H9 (cell line): ENCODE results near the gene ALDH6A1. TPM values are rescaled to one million over a fixed set of nuclear protein-coding genes. Genes with fewer than 3 reads are reported as not detected.

ENCODE experiments used
- DNase-seq: peaks from one replicate; pipeline ENCODE4 v3.0.0-alpha.2; 2017
- H2AFZ ChIP-seq: one replicate; pipeline ENCODE4 v1.6.1; 2013; ENCODE audit warnings: mild to moderate bottlenecking, low read length, control low read depth, moderate library complexity
- H2AK5ac ChIP-seq: 2 replicates; pipeline ENCODE4 v1.6.1; 2013; ENCODE audit warnings: low read length, control low read depth, mixed read lengths; ENCODE audit not compliant: insufficient read length
- H2BK120ac ChIP-seq: one replicate; pipeline ENCODE4 v1.6.1; 2013; ENCODE audit warnings: low read depth, mild to moderate bottlenecking, low read length, control low read depth, inconsistent platforms; ENCODE audit not compliant: poor library complexity, severe bottlenecking
- H2BK12ac ChIP-seq: 2 replicates; pipeline ENCODE4 v1.6.1; 2013; ENCODE audit warnings: low read length, control low read depth, mixed read lengths, low read depth; ENCODE audit not compliant: insufficient read length
- H2BK15ac ChIP-seq: 2 replicates; pipeline ENCODE4 v1.6.1; 2013; ENCODE audit warnings: low read depth, low read length, control low read depth
- H2BK20ac ChIP-seq: one replicate; pipeline ENCODE4 v1.6.1; 2013; ENCODE audit warnings: low read depth, mild to moderate bottlenecking, low read length, control low read depth, inconsistent platforms; ENCODE audit not compliant: poor library complexity, severe bottlenecking
- H2BK5ac ChIP-seq: 2 replicates; pipeline ENCODE4 v1.6.1; 2013; ENCODE audit warnings: low read length, control low read depth, mixed read lengths; ENCODE audit not compliant: insufficient read length
- H3K14ac ChIP-seq: 2 replicates; pipeline ENCODE4 v1.6.1; 2013; ENCODE audit warnings: low read length, control low read depth; ENCODE audit not compliant: insufficient read depth
- H3K18ac ChIP-seq: 2 replicates; pipeline ENCODE4 v1.6.1; 2013; ENCODE audit warnings: low read depth, mild to moderate bottlenecking, mixed read lengths, low read length, control low read depth; ENCODE audit not compliant: insufficient read length
- H3K23ac ChIP-seq: 2 replicates; pipeline ENCODE4 v1.6.1; 2013; ENCODE audit warnings: low read length, control low read depth, mixed read lengths, low read depth; ENCODE audit not compliant: insufficient read length
- H3K23me2 ChIP-seq: 2 replicates; pipeline ENCODE4 v1.6.1; 2013; ENCODE audit warnings: low read depth, mild to moderate bottlenecking, mixed read lengths, low read length, control low read depth; ENCODE audit not compliant: insufficient read length, poor library complexity, severe bottlenecking
- H3K27ac ChIP-seq: 2 replicates; pipeline ENCODE4 v1.5.1; 2013; ENCODE audit warnings: low read length, control low read depth, mixed read lengths, low read depth; ENCODE audit not compliant: insufficient read length
- H3K27me3 ChIP-seq: 2 replicates; pipeline ENCODE4 v1.6.1; 2013; ENCODE audit warnings: low read length, control low read depth, inconsistent platforms; ENCODE audit not compliant: insufficient read depth
- H3K4ac ChIP-seq: 2 replicates; pipeline ENCODE4 v1.6.1; 2013; ENCODE audit warnings: low read depth, mild to moderate bottlenecking, control low read depth, inconsistent platforms, low read length, moderate library complexity
- H3K4me1 ChIP-seq: 2 replicates; pipeline ENCODE4 v1.6.1; 2013; ENCODE audit warnings: low read length, control low read depth, inconsistent platforms; ENCODE audit not compliant: insufficient read depth
- H3K4me2 ChIP-seq: 2 replicates; pipeline ENCODE4 v1.6.1; 2013; ENCODE audit warnings: low read length, control low read depth, mixed read lengths; ENCODE audit not compliant: insufficient read length, insufficient read depth
- H3K56ac ChIP-seq: 2 replicates; pipeline ENCODE4 v1.6.1; 2013; ENCODE audit warnings: low read depth, mild to moderate bottlenecking, mixed read lengths, low read length, control low read depth; ENCODE audit not compliant: insufficient read length
- H3K79me1 ChIP-seq: 2 replicates; pipeline ENCODE4 v1.6.1; 2013; ENCODE audit warnings: low read depth, mild to moderate bottlenecking, moderate library complexity, low read length, control low read depth, inconsistent platforms; ENCODE audit not compliant: insufficient read depth, poor library complexity, severe bottlenecking
- H3K79me2 ChIP-seq: 2 replicates; pipeline ENCODE4 v1.6.1; 2013; ENCODE audit warnings: low read length, control low read depth, inconsistent platforms; ENCODE audit not compliant: insufficient read depth
- H3K9ac ChIP-seq: 2 replicates; pipeline ENCODE4 v1.6.1; 2013; ENCODE audit warnings: low read length, control low read depth, mixed read lengths; ENCODE audit not compliant: insufficient read length; ENCODE audit errors: extremely low read depth
- H3K9me3 ChIP-seq: one replicate; pipeline ENCODE4 v1.6.1; 2013; ENCODE audit warnings: low read depth, low read length, inconsistent platforms; ENCODE audit not compliant: control insufficient read depth
- H3T11ph ChIP-seq: one replicate; pipeline ENCODE4 v1.6.1; 2013; ENCODE audit warnings: mild to moderate bottlenecking, low read length, control low read depth, inconsistent platforms
- H4K20me1 ChIP-seq: one replicate; pipeline ENCODE4 v1.6.1; 2013; ENCODE audit not compliant: control insufficient read depth, insufficient read length, insufficient read depth
- H4K5ac ChIP-seq: 2 replicates; pipeline ENCODE4 v1.6.1; 2013; ENCODE audit warnings: low read depth, mild to moderate bottlenecking, mixed read lengths, low read length, control low read depth; ENCODE audit not compliant: insufficient read length
- H4K8ac ChIP-seq: replicated peaks from 2 replicates; pipeline ENCODE4 v1.6.1; 2013; ENCODE audit warnings: low read length, control low read depth, mixed read lengths, low read depth; ENCODE audit not compliant: insufficient read length
- H4K91ac ChIP-seq: 2 replicates; pipeline ENCODE4 v1.6.1; 2013; ENCODE audit warnings: low read depth, mild to moderate bottlenecking, moderate library complexity, mixed read lengths, low read length, control low read depth; ENCODE audit not compliant: insufficient read length
- H3K27ac Mint-ChIP-seq, 3 experiments: 2 replicates in 2 of 3; 3 replicates in 1 of 3; pipeline ENCODE4 v1.8.0; 2020 to 2021; ENCODE audit warnings: mixed read lengths in 3 of 3, mild to moderate bottlenecking in 1 of 3, moderate library complexity in 1 of 3
- H3K27me3 Mint-ChIP-seq: 2 replicates; pipeline ENCODE4 v1.8.0; 2021; ENCODE audit warnings: low read depth, mild to moderate bottlenecking, moderate library complexity, mixed read lengths
- H3K36me3 Mint-ChIP-seq, 3 experiments: 2 replicates in 2 of 3; 3 replicates in 1 of 3; pipeline ENCODE4 v1.8.0; 2020 to 2021; ENCODE audit warnings: low read depth in 3 of 3, mixed read lengths in 3 of 3; ENCODE audit not compliant: insufficient read depth in 1 of 3
- H3K4me1 Mint-ChIP-seq, 2 experiments: 2 replicates each; pipeline ENCODE4 v1.8.0; 2020; ENCODE audit warnings: mixed read lengths in 2 of 2
- H3K4me3 Mint-ChIP-seq, 2 experiments: 2 replicates in 1 of 2; 3 replicates in 1 of 2; pipeline ENCODE4 v1.8.0; 2020 to 2021; ENCODE audit warnings: mild to moderate bottlenecking in 2 of 2, mixed read lengths in 2 of 2, moderate library complexity in 1 of 2
- H3K9me3 Mint-ChIP-seq, 2 experiments: 2 replicates in 1 of 2; 3 replicates in 1 of 2; pipeline ENCODE4 v1.8.0; 2020; ENCODE audit warnings: mild to moderate bottlenecking in 2 of 2, mixed read lengths in 2 of 2, moderate library complexity in 1 of 2
- total RNA-seq: library from RNA; stranded (reverse); gene quantifications from 2 replicates; pipeline ENCODE4 v1.2.1, GENCODE V29; 2021
- TF ChIP-seq, protein P1 (sequence below): fragments of 200-600 bp; sonication (generic); conservative IDR thresholded peaks from 3 replicates; pipeline ENCODE4 v1.8.0; 2021; ENCODE audit warnings: antibody characterized with exemption, mild to moderate bottlenecking

ALDH6A1 gene
- total RNA-seq, 1 experiment from 2014 or later = 37.8 TPM

GRCh38 chr14:74015963-74016362 lies 68.3 kb downstream of the ALDH6A1 start:
- Histone ChIP-seq H3K4ac (no peak overlapping the region), H4K20me1 (no peaks in the 10 kb centered on the region), H3K79me2 (no peaks in the 10 kb centered on the region), H3T11ph (no peak overlapping the region), H3K27me3 (no peaks in the 10 kb centered on the region), H4K8ac (no peak overlapping the region), H4K5ac (no peak overlapping the region), H2BK20ac (no peak overlapping the region), H2BK12ac (no peak overlapping the region), H2AK5ac (no peak overlapping the region), H3K23me2 (peaks cover 11% of the 10 kb centered on the region), H2BK120ac (no peak overlapping the region), H3K9me3 (no peaks in the 10 kb centered on the region), H3K18ac (no peak overlapping the region), H4K91ac (no peak overlapping the region), H3K27ac (no peak overlapping the region), H3K4me1 (no peaks in the 10 kb centered on the region), H3K56ac (no peak overlapping the region), H3K9ac (no peak overlapping the region), H3K4me2 (no peak overlapping the region), H2BK5ac (no peak overlapping the region), H3K23ac (no peak overlapping the region), H2AFZ (no peak overlapping the region), H2BK15ac (no peak overlapping the region), H3K14ac (no peak overlapping the region), H3K79me1 (no peaks in the 10 kb centered on the region)
- Mint-ChIP-seq H3K4me1 (peaks cover 9 to 10% of the 10 kb centered on the region in 2 experiments), H3K36me3 (peaks cover 0 to 8% (median 0%) of the 10 kb centered on the region in 3 experiments; a peak in 2 of 7 replicates), H3K4me3 (no peak overlapping the region), H3K27me3 (no peaks in the 10 kb centered on the region; the same call in 1 of the 2 replicates), H3K27ac (no peak overlapping the region), H3K9me3 (no peaks in the 10 kb centered on the region)
- no peak for DNase-seq
- TF ChIP-seq, protein P1, sequence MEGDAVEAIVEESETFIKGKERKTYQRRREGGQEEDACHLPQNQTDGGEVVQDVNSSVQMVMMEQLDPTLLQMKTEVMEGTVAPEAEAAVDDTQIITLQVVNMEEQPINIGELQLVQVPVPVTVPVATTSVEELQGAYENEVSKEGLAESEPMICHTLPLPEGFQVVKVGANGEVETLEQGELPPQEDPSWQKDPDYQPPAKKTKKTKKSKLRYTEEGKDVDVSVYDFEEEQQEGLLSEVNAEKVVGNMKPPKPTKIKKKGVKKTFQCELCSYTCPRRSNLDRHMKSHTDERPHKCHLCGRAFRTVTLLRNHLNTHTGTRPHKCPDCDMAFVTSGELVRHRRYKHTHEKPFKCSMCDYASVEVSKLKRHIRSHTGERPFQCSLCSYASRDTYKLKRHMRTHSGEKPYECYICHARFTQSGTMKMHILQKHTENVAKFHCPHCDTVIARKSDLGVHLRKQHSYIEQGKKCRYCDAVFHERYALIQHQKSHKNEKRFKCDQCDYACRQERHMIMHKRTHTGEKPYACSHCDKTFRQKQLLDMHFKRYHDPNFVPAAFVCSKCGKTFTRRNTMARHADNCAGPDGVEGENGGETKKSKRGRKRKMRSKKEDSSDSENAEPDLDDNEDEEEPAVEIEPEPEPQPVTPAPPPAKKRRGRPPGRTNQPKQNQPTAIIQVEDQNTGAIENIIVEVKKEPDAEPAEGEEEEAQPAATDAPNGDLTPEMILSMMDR = no peak
